IMR-90 (cell line): ENCODE results near the gene HIVEP3. TPM values are rescaled to one million over a fixed set of nuclear protein-coding genes. Genes with fewer than 3 reads are reported as not detected.

Source experiments
- ATAC-seq: fragments of 200-7000 bp; cut with Tn5 transposase; 2 replicates; pipeline ENCODE4 v1.9.1; 2020; ENCODE audit warnings: low read depth, mild to moderate bottlenecking, moderate library complexity
- BruUV-seq: library from RNA; stranded (reverse); fragments of 400-500 nt; replicated peaks from 2 replicates; lab custom pipeline; 2021; lab: Mats Ljungman, UMichigan
- CTCF ChIA-PET: fragments of 300-600 bp; formaldehyde crosslinking; extraction: SDS; loops from one replicate; lab custom pipeline; 2021; ENCODE audit warnings: antibody characterized with exemption; lab: Yijun Ruan, JAX
- POLR2A ChIA-PET: fragments of 300-600 bp; sonication (Branson Sonifier 250); formaldehyde crosslinking; loops from one replicate; lab custom pipeline; 2022; ENCODE audit warnings: antibody characterized with exemption; ENCODE audit not compliant: unreplicated experiment; lab: Charles Lee
- DNase-seq: peaks from one replicate; pipeline ENCODE4 v3.0.0; 2013
- H2AFZ ChIP-seq: replicated peaks from 2 replicates; pipeline ENCODE3; 2013; ENCODE audit warnings: low read length, mild to moderate bottlenecking; ENCODE audit not compliant: poor library complexity
- H2AK5ac ChIP-seq: 2 replicates; pipeline ENCODE4 v1.6.1; 2013; ENCODE audit warnings: low read depth, low read length, inconsistent platforms
- H2AK9ac ChIP-seq: replicated peaks from 2 replicates; pipeline ENCODE3; 2013; ENCODE audit warnings: mild to moderate bottlenecking, low read depth, low read length, moderate library complexity; ENCODE audit not compliant: poor library complexity
- H2BK120ac ChIP-seq: 2 replicates; pipeline ENCODE4 v1.6.1; 2013; ENCODE audit warnings: low read depth, low read length, inconsistent platforms
- H2BK15ac ChIP-seq: 3 replicates; pipeline ENCODE4 v1.6.1; 2013; ENCODE audit warnings: low read depth, low read length, inconsistent platforms
- H2BK20ac ChIP-seq: 2 replicates; pipeline ENCODE4 v1.6.1; 2013; ENCODE audit warnings: low read depth, mild to moderate bottlenecking, inconsistent platforms, low read length, moderate library complexity
- H2BK5ac ChIP-seq: 2 replicates; pipeline ENCODE4 v1.6.1; 2013; ENCODE audit warnings: mild to moderate bottlenecking, low read depth, low read length, inconsistent platforms; ENCODE audit not compliant: poor library complexity, severe bottlenecking
- H3K14ac ChIP-seq: replicated peaks from 2 replicates; pipeline ENCODE4 v1.6.1; 2013; ENCODE audit warnings: low read depth, low read length, inconsistent platforms
- H3K18ac ChIP-seq: 2 replicates; pipeline ENCODE4 v1.6.1; 2013; ENCODE audit warnings: low read depth, low read length, control low read depth
- H3K23ac ChIP-seq: 2 replicates; pipeline ENCODE4 v1.6.1; 2013; ENCODE audit warnings: low read depth, low read length, inconsistent platforms
- H3K27ac ChIP-seq: 2 replicates; pipeline ENCODE4 v1.5.1; 2013; ENCODE audit warnings: mild to moderate bottlenecking, control low read depth, low read length; ENCODE audit not compliant: insufficient read depth
- H3K27me3 ChIP-seq: 2 replicates; pipeline ENCODE4 v1.6.1; 2013; ENCODE audit warnings: low read length; ENCODE audit not compliant: control insufficient read depth, insufficient read depth
- H3K36me3 ChIP-seq: 2 replicates; pipeline ENCODE4 v1.6.1; 2013; ENCODE audit warnings: low read length, mixed read lengths; ENCODE audit not compliant: control insufficient read depth, insufficient read depth
- H3K4ac ChIP-seq: 2 replicates; pipeline ENCODE4 v1.6.1; 2013; ENCODE audit warnings: low read depth, low read length, inconsistent platforms
- H3K4me1 ChIP-seq: 2 replicates; pipeline ENCODE4 v1.6.1; 2013; ENCODE audit warnings: low read length, mixed read lengths; ENCODE audit not compliant: control insufficient read depth, insufficient read depth
- H3K4me2 ChIP-seq: 2 replicates; pipeline ENCODE4 v1.6.1; 2013; ENCODE audit warnings: low read depth, mild to moderate bottlenecking, control low read depth, low read length, moderate library complexity
- H3K4me3 ChIP-seq: 2 replicates; pipeline ENCODE4 v1.5.1; 2013; ENCODE audit warnings: low read depth, mild to moderate bottlenecking, control low read depth, low read length, moderate library complexity; ENCODE audit not compliant: insufficient read depth
- H3K56ac ChIP-seq: 2 replicates; pipeline ENCODE4 v1.6.1; 2013; ENCODE audit warnings: low read length, inconsistent platforms; ENCODE audit not compliant: insufficient read depth; ENCODE audit errors: extremely low read depth
- H3K79me1 ChIP-seq, 2 experiments: 2 replicates each; pipeline ENCODE4 v1.6.1; 2013; ENCODE audit warnings: low read length in 2 of 2, inconsistent platforms in 1 of 2, low read depth in 1 of 2
- H3K9ac ChIP-seq: 2 replicates; pipeline ENCODE4 v1.6.1; 2013; ENCODE audit warnings: low read depth, low read length, control low read depth
- H3K9me1 ChIP-seq: 2 replicates; pipeline ENCODE4 v1.6.1; 2013; ENCODE audit warnings: low read length, inconsistent platforms; ENCODE audit not compliant: insufficient read depth
- H3K9me3 ChIP-seq: 2 replicates; pipeline ENCODE4 v1.6.1; 2013; ENCODE audit warnings: low read length; ENCODE audit not compliant: control insufficient read depth, insufficient read depth
- H4K20me1 ChIP-seq: 2 replicates; pipeline ENCODE4 v1.6.1; 2013; ENCODE audit warnings: low read length, inconsistent platforms; ENCODE audit not compliant: insufficient read depth
- H4K5ac ChIP-seq: 2 replicates; pipeline ENCODE4 v1.6.1; 2013; ENCODE audit warnings: mild to moderate bottlenecking, low read depth, low read length, control low read depth
- H4K8ac ChIP-seq, 2 experiments: 2 replicates each; pipeline ENCODE4 v1.6.1; 2013; ENCODE audit warnings: low read depth in 2 of 2, low read length in 2 of 2, control low read depth in 1 of 2, inconsistent platforms in 1 of 2
- H4K91ac ChIP-seq: 2 replicates; pipeline ENCODE4 v1.6.1; 2013; ENCODE audit warnings: low read depth, low read length, inconsistent platforms; ENCODE audit not compliant: insufficient read depth
- CEBPB ChIP-seq: IDR thresholded peaks from 2 replicates; pipeline ENCODE4 v1.6.1; 2012; ENCODE audit warnings: low read depth, low read length, improper control_type of control experiment
- FOS ChIP-seq: fragments of 150-350 bp; IDR thresholded peaks from 2 replicates; pipeline ENCODE4 v1.6.1; 2016; ENCODE audit warnings: low read depth, low read length
- MAFK ChIP-seq: IDR thresholded peaks from 2 replicates; pipeline ENCODE4 v1.6.1; 2012; ENCODE audit warnings: low read depth, low read length, improper control_type of control experiment
- MAZ ChIP-seq: IDR thresholded peaks from 2 replicates; pipeline ENCODE4 v1.6.1; 2012; ENCODE audit warnings: low read depth, mild to moderate bottlenecking, low read length, improper control_type of control experiment, moderate library complexity, borderline replicate concordance
- POLR2A ChIP-seq: IDR thresholded peaks from 2 replicates; pipeline ENCODE4 v1.6.1; 2012; ENCODE audit warnings: mild to moderate bottlenecking, low read depth, low read length
- RCOR1 ChIP-seq: IDR thresholded peaks from 2 replicates; pipeline ENCODE4 v1.6.1; 2012; ENCODE audit warnings: mild to moderate bottlenecking, low read length, improper control_type of control experiment; ENCODE audit not compliant: insufficient replicate concordance
- RFX5 ChIP-seq: IDR thresholded peaks from 2 replicates; pipeline ENCODE4 v1.8.0; 2012; ENCODE audit warnings: low read depth, mild to moderate bottlenecking, low read length, moderate library complexity
- WGBS, 2 experiments: methylation state at CpG; one replicate each; pipeline versions ENCODE4 v1.1.5 to v1.1.7; 2013; ENCODE audit warnings: missing lambda C conversion rate in 2 of 2; ENCODE audit not compliant: insufficient read length in 1 of 2; ENCODE audit errors: extremely low coverage in 2 of 2; 5-methylcytosine and 5-hydroxymethylcytosine counted together
- dilution Hi-C: fragments of 300-500 bp; cut with HindIII; formaldehyde crosslinking; loops from one replicate; pipeline ENCODE4 v1.14.3; 2018; ENCODE audit warnings: low sequenced_read_pairs; ENCODE audit not compliant: unreplicated experiment
- in situ Hi-C: fragments of 300-500 bp; cut with MboI; formaldehyde crosslinking; loops from 3 replicates; pipeline ENCODE4 v1.14.3; 2019; ENCODE audit warnings: low sequenced_read_pairs, inconsistent platforms, mixed read lengths
- intact Hi-C: fragments of 100-400 bp; cut with micrococcal nuclease; formaldehyde crosslinking; loops from 2 replicates; pipeline ENCODE4 v1.10.0; 2022
- polyA plus RNA-seq, 3 experiments: library from polyadenylated mRNA; depleted of rRNA; stranded (reverse); fragments of >200 nt; gene quantifications; 2 replicates each; pipeline ENCODE4 v1.2.3, GENCODE V29; 2012; ENCODE audit warnings: low replicate concordance in 1 of 3
- total RNA-seq: library from RNA; depleted of rRNA; stranded (reverse); fragments of >200 nt; gene quantifications from 2 replicates; pipeline ENCODE4 v1.2.3, GENCODE V29; 2012
- TF ChIP-seq, protein P1 (sequence below): conservative IDR thresholded peaks from 2 replicates; pipeline ENCODE4 v1.5.1; 2012; ENCODE audit warnings: mild to moderate bottlenecking, low read depth, low read length, improper control_type of control experiment

Gene HIVEP3
- total and polyA plus RNA-seq, 2 of the 4 experiments (the other 2 are of a cell fraction): 1.4 to 4.0 TPM

DNA sequence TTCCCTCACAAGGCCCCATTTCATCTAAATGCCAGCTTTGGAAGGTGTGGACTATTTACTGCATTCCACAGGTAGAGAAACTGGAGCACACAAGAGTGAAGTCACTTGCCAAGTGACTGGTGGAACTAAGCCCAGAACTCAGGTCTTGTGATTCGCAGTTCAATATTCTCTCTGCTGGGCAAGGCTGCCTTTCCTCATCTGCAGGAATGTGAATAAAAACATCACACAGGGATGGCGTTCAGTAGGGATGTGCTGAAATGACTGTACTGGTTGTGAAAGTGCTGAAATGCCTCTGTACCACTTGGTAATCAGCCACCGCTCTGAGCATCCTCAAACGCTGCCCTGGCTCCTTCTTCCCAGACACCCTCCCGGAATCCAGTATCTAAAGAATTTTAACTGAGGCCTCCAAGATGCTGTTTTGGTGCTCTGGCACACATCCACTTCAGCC is 145.6 kb downstream of the HIVEP3 start:
- Histone ChIP-seq H3K9me3 (no peaks in the 10 kb centered on the region), H3K27me3 (0 out of 2 replicates have a peak, but pooled peaks cover 2% of the 10 kb centered on the region), H4K91ac (no peak overlapping the region), H4K8ac (no peak overlapping the region), H3K14ac (no peak overlapping the region), H4K5ac (no peak overlapping the region), H3K79me1 (no peaks in the 10 kb centered on the region), H3K56ac (no peak overlapping the region), H3K23ac (no peak overlapping the region), H2AK5ac (peak overlapping the region; percentile 53; the same call in 1 of the 2 replicates), H2BK5ac (no peak overlapping the region), H3K4me1 (peaks cover 4% of the 10 kb centered on the region), H3K9me1 (peaks cover 6% of the 10 kb centered on the region), H2BK15ac (no peak overlapping the region), H3K27ac (no peak overlapping the region; the same call in 1 of the 2 replicates), H3K4me2 (no peak overlapping the region), H4K20me1 (no peaks in the 10 kb centered on the region), H2BK20ac (no peak overlapping the region), H2BK120ac (no peak overlapping the region), H3K9ac (no peak overlapping the region), H3K18ac (no peak overlapping the region), H2AFZ (peak overlapping the region; percentile 46), H2AK9ac (no peak overlapping the region), H3K4me3 (no peak overlapping the region), H3K4ac (no peak overlapping the region; the same call in 1 of the 2 replicates), H3K36me3 (no peaks in the 10 kb centered on the region)
- BruUV-seq: no TSS peak
- intact Hi-C loops: no loop called here
- ChIA-PET POLR2A (no interaction called here), CTCF (no interaction called here)
- in situ Hi-C loops: no loop called here
- ATAC-seq (peak; percentile 87), DNase-seq (peak; percentile 80)
- WGBS, 2 experiments: 68% methylated on average over 3 of the region's 5 CpGs; no CpG with 5 or more reads in 1 of the 2 experiments
- TF ChIP-seq FOS (no peak), MAFK (no peak), RFX5 (no peak), MAZ (no peak), RCOR1 (peak; percentile 31), POLR2A (no peak), CEBPB (peak; percentile 79)
- TF ChIP-seq, protein P1, sequence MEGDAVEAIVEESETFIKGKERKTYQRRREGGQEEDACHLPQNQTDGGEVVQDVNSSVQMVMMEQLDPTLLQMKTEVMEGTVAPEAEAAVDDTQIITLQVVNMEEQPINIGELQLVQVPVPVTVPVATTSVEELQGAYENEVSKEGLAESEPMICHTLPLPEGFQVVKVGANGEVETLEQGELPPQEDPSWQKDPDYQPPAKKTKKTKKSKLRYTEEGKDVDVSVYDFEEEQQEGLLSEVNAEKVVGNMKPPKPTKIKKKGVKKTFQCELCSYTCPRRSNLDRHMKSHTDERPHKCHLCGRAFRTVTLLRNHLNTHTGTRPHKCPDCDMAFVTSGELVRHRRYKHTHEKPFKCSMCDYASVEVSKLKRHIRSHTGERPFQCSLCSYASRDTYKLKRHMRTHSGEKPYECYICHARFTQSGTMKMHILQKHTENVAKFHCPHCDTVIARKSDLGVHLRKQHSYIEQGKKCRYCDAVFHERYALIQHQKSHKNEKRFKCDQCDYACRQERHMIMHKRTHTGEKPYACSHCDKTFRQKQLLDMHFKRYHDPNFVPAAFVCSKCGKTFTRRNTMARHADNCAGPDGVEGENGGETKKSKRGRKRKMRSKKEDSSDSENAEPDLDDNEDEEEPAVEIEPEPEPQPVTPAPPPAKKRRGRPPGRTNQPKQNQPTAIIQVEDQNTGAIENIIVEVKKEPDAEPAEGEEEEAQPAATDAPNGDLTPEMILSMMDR: no peak
- dilution Hi-C loops: no loop called here
